K562 (cell line): ENCODE measurements around the gene ASPDH. TPM values are rescaled to one million over a fixed set of nuclear protein-coding genes. Genes with fewer than 3 reads are reported as not detected.

Experiments used
- ATAC-seq: fragments of 200-7000 bp; cut with Tn5 transposase; 3 replicates; pipeline ENCODE4 v1.9.1; 2020; ENCODE audit warnings: moderate library complexity
- BruUV-seq: library from RNA; stranded (reverse); fragments of 400-500 nt; replicated peaks from 2 replicates; lab custom pipeline; 2021; lab: Mats Ljungman, UMichigan
- CTCF ChIA-PET: fragments of 300-600 bp; formaldehyde crosslinking; extraction: SDS; loops from one replicate; lab custom pipeline; 2021; ENCODE audit warnings: low intra/inter-chr PET ratio; lab: Yijun Ruan, JAX
- POLR2A ChIA-PET: fragments of 300-600, 350-650 bp; sonication (Branson Sonifier 250); formaldehyde crosslinking; extraction: SDS; loops from one replicate; lab custom pipeline; 2021; ENCODE audit warnings: antibody characterized with exemption, inconsistent platforms; lab: Yijun Ruan, JAX
- DNase-seq, 4 experiments: peaks; one replicate each; pipeline versions ENCODE4 v3.0.0 to v3.0.0-alpha.2; 2011 to 2018; ENCODE audit warnings: low spot score in 3 of 4, mixed read lengths in 3 of 4; ENCODE audit errors: extremely low read depth in 1 of 4
- FAIRE-seq: peaks from 2 replicates; lab custom pipeline; 2011; peaks lifted over from hg19 to GRCh38; lab: Jason Lieb, UNC
- H2AFZ ChIP-seq: 2 replicates; pipeline ENCODE4 v1.6.0; 2011; ENCODE audit warnings: low read depth, low read length, control low read depth, inconsistent platforms
- H3K27ac ChIP-seq: fragments of 200-600 bp; 3 replicates; pipeline ENCODE4 v1.8.0; 2011; ENCODE audit warnings: low read depth, mild to moderate bottlenecking, control low read depth, inconsistent platforms, low read length, moderate library complexity, mixed read lengths; ENCODE audit errors: extremely low read depth
- H3K27me3 ChIP-seq, 2 experiments: fragments of 300-600 bp in 1 of 2; 2 replicates in 1 of 2; 3 replicates in 1 of 2; pipeline versions ENCODE4 v1.6.0 to v1.8.0; 2011; ENCODE audit warnings: inconsistent platforms in 2 of 2, low read length in 2 of 2, mild to moderate bottlenecking in 1 of 2, mixed read lengths in 1 of 2, moderate library complexity in 1 of 2; ENCODE audit not compliant: control insufficient read depth in 2 of 2, insufficient read depth in 2 of 2
- H3K36me3 ChIP-seq: fragments of 300-600 bp; 3 replicates; pipeline ENCODE4 v1.8.0; 2011; ENCODE audit warnings: mild to moderate bottlenecking, low read length, inconsistent platforms; ENCODE audit not compliant: control insufficient read depth, insufficient read depth
- H3K4me1 ChIP-seq, 2 experiments: fragments of 200-600 bp in 1 of 2; replicated peaks in 1 of 2; 2 replicates in 1 of 2; 3 replicates in 1 of 2; pipeline versions ENCODE4 v1.5.1 to v1.8.0; 2011; ENCODE audit warnings: inconsistent platforms in 2 of 2, low read length in 2 of 2, mild to moderate bottlenecking in 1 of 2, mixed read lengths in 1 of 2, moderate library complexity in 1 of 2; ENCODE audit not compliant: control insufficient read depth in 2 of 2, insufficient read depth in 2 of 2
- H3K4me2 ChIP-seq: 2 replicates; pipeline ENCODE4 v1.6.1; 2011; ENCODE audit warnings: low read length, control low read depth, inconsistent platforms, mixed read lengths; ENCODE audit not compliant: insufficient read depth
- H3K4me3 ChIP-seq: fragments of 200-600 bp; sonication (generic), shearing (Covaris generic); 2 replicates; pipeline ENCODE4 v1.5.1; 2016; ENCODE audit warnings: control low read depth, inconsistent platforms
- H3K79me2 ChIP-seq: fragments of 200-600 bp; 3 replicates; pipeline ENCODE4 v1.8.0; 2011; ENCODE audit warnings: low read length, inconsistent platforms; ENCODE audit not compliant: control insufficient read depth, insufficient read depth
- H3K9ac ChIP-seq, 2 experiments: 2 replicates each; pipeline versions ENCODE4 v1.6.0 to v1.6.1; 2011; ENCODE audit warnings: low read depth in 2 of 2, low read length in 2 of 2, control low read depth in 1 of 2, inconsistent platforms in 1 of 2, mild to moderate bottlenecking in 1 of 2, mixed read lengths in 1 of 2; ENCODE audit not compliant: insufficient read depth in 1 of 2
- H3K9me1 ChIP-seq: one replicate; pipeline ENCODE4 v1.6.0; 2011; ENCODE audit warnings: inconsistent platforms, mild to moderate bottlenecking, low read length, moderate library complexity; ENCODE audit not compliant: control insufficient read depth, insufficient read depth
- H3K9me3 ChIP-seq: replicated peaks from 2 replicates; pipeline ENCODE4 v1.5.1; 2011; ENCODE audit warnings: low read depth, low read length, inconsistent platforms; ENCODE audit not compliant: control insufficient read depth, insufficient read depth
- H4K20me1 ChIP-seq: replicated peaks from 2 replicates; pipeline ENCODE4 v1.6.1; 2011; ENCODE audit warnings: low read length, inconsistent platforms, mixed read lengths; ENCODE audit not compliant: control insufficient read depth, insufficient read depth
- DPF2 ChIP-seq: fragments of 450-650 bp; IDR thresholded peaks from 2 replicates; pipeline ENCODE4 v1.6.1; 2016
- GATA2 ChIP-seq: sonication (generic); formaldehyde crosslinking; IDR thresholded peaks from 2 replicates; pipeline ENCODE4 v1.4.0; 2020; ENCODE audit warnings: mild to moderate bottlenecking, missing genetic modification reagents
- RBM25 ChIP-seq: fragments of 200-400 bp; formaldehyde crosslinking; IDR thresholded peaks from 2 replicates; pipeline ENCODE4 v1.6.1; 2018; ENCODE audit warnings: low read length, low read depth, moderate library complexity; ENCODE audit not compliant: severe bottlenecking
- SAP30 ChIP-seq: fragments of 200-600 bp; sonication (generic); IDR thresholded peaks from 2 replicates; pipeline ENCODE4 v1.6.1; 2012; ENCODE audit warnings: borderline replicate concordance, low read depth, mild to moderate bottlenecking, moderate library complexity, low read length, control low read depth, inconsistent platforms; ENCODE audit not compliant: insufficient read depth, poor library complexity, severe bottlenecking
- SUPT5H ChIP-seq: fragments of 450-650 bp; IDR thresholded peaks from 2 replicates; pipeline ENCODE4 v1.6.1; 2016
- TEAD2 ChIP-seq: fragments of 450-650 bp; IDR thresholded peaks from 2 replicates; pipeline ENCODE4 v1.6.1; 2016; ENCODE audit warnings: missing genetic modification characterization, control low read depth, missing compliant biosample characterization
- ZNF263 ChIP-seq: sonication (generic); formaldehyde crosslinking; IDR thresholded peaks from 2 replicates; pipeline ENCODE4 v1.8.0; 2022; ENCODE audit warnings: mild to moderate bottlenecking, missing genetic modification reagents, borderline replicate concordance
- whole genome bisulfite sequencing: fragments of 100-300 bp; shearing (Covaris generic); methylation state at CpG from one replicate; pipeline ENCODE4 v1.1.6; 2016; ENCODE audit warnings: low coverage, mixed read lengths; ENCODE audit not compliant: insufficient coverage; ENCODE audit errors: missing lambda C conversion rate; 5-methylcytosine and 5-hydroxymethylcytosine counted together
- in situ Hi-C: fragments of 300-500 bp; cut with MboI; formaldehyde crosslinking; loops from 4 replicates; pipeline ENCODE4 v1.15.0; 2018; ENCODE audit warnings: inconsistent platforms, mixed read lengths
- intact Hi-C: fragments of 100-400 bp; cut with micrococcal nuclease; formaldehyde crosslinking; loops from 2 replicates; pipeline ENCODE4 v1.14.2; 2022
- polyA plus RNA-seq, 8 experiments: library from polyadenylated mRNA; depleted of rRNA in 4 of 8; stranded (reverse) in 5 of 8; unstranded in 3 of 8; fragments of >200 nt; fragmentation: Nextera tagmentation in 2 of 8; fragmentation: Illumina TruSeq in 1 of 8; extraction: Ambion mirVana in 2 of 8; extraction: Trizol in 1 of 8; gene quantifications; 2 replicates each; pipeline versions ENCODE4 v1.2.1 to v1.2.3, GENCODE V29; 2011 to 2014; ENCODE audit warnings: inconsistent platforms in 1 of 8, missing spikeins in 1 of 8
- total RNA-seq, 7 experiments: library from RNA; depleted of rRNA in 6 of 7; stranded (reverse); fragments of >200 nt in 6 of 7; fragmentation: Illumina TruSeq in 2 of 7; extraction: Trizol in 2 of 7; gene quantifications; 2 replicates each; pipeline versions ENCODE4 v1.2.1 to v1.2.3, GENCODE V29; 2011 to 2021; ENCODE audit warnings: low replicate concordance in 1 of 7
- TF ChIP-seq, protein P1 (sequence below): fragments of 450-650 bp; IDR thresholded peaks from 2 replicates; pipeline ENCODE4 v1.6.1; 2016
- TF ChIP-seq, protein P2 (sequence below): fragments of 450-650 bp; IDR thresholded peaks from 2 replicates; pipeline ENCODE4 v1.6.1; 2018; ENCODE audit not compliant: partially characterized antibody

ASPDH gene
- total and polyA plus RNA-seq, 9 of the 15 experiments (the other 6 are each of a cell fraction or from before 2014, with no cell fraction given): not detected

DNA sequence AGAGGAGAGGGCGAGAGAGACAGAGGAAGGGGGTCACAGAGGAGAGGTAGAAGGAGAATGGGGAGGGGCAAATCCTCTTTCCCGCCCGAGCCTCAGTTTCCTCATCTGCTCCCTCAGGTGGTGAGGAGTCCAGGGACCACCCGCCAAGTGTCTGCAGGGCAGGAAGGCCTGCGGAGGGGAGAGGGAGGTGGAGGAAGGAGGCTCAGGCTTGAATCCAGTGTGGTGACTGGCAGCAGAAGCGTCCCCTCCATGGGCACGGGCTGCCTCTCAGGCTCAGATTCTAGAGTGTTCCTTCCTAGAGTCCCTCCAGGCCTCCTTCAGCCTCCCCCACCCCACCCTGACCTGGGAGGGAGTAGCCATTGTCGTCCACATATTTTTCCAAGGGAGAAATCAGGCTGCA, 20.5 kb downstream of the ASPDH start:
- POLR2A ChIA-PET: no interaction called here
- Histone ChIP-seq H3K4me3 (no peak overlapping the region), H3K4me2 (no peak overlapping the region), H3K9me3 (no peaks in the 10 kb centered on the region), H2AFZ (no peak overlapping the region), H3K79me2 (no peaks in the 10 kb centered on the region), H3K27me3 (peaks cover 0 to 10% of the 10 kb centered on the region in 2 experiments; a peak in 2 of 5 replicates), H3K36me3 (no peaks in the 10 kb centered on the region), H3K27ac (no peak overlapping the region), H3K9ac (no peak overlapping the region; a peak in 1 of 4 replicates), H3K4me1 (peaks cover 3 to 30% of the 10 kb centered on the region in 2 experiments; a peak in 3 of 5 replicates), H3K9me1 (no peaks in the 10 kb centered on the region), H4K20me1 (no peaks in the 10 kb centered on the region)
- TF ChIP-seq TEAD2 (tag): no peak
- no peak for TF ChIP-seq GATA2 (CRISPR knock-in tag)
- TF ChIP-seq ZNF263 (CRISPR knock-in tag): peak; percentile 82; the same call in 1 of the 2 replicates
- ATAC-seq: no peak
- no peak for FAIRE-seq
- DNase-seq: no peak
- intact Hi-C loops (no loop called here), in situ Hi-C loops (no loop called here)
- CTCF ChIA-PET: no interaction called here
- 29% methylated on average over 5 of the region's 8 CpGs for WGBS
- BruUV-seq: no TSS peak

DNA sequence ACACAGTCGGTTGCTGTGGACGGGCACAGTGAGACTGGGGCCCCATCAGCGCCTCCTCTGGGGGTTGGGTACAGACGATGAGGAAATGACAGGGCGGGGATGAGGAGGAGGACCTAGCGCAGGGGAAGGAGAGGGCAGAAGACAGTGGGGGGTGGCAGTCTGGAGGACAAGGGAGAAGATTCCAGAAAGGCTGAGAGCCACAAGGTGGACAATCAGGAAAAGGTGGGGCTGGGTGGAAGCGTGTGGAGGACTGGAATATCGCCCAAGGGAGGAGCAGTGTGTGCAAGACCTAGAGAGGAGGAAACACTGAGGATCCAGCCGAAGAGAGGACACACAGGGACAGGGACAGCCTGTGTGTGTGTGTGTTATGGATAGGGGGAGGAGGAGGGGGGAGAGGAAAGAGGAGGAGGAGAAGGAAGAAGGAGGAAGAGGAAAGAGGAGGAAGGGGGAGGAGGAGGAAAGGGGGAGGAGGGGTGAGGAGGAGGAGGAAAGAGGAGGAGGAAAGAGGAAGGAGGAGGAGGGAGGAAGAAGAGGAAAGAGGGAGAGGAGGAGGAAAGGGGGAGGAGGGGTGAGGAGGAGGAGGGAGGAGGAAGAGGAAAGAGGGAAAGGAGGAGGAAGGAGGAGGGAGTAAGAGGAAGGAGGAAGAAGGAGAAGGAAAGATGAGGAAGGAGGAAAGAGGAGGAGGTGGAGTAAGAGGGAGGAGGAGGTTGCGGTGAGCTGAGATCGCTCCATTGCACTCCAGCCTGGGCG, 21.2 kb downstream of the ASPDH start:
- peaks cover 3 to 31% of the 10 kb centered on the region in 2 experiments; a peak in 3 of 5 replicates for H3K4me1 ChIP-seq
- H3K4me2 ChIP-seq: peak overlapping the region; percentile 24; the same call in 1 of the 2 replicates
- BruUV-seq: no TSS peak
- FAIRE-seq (peak; percentile 23), ATAC-seq (peak; percentile 87), DNase-seq (peak; percentile 50 to 60 (median 56))
- no peaks in the 10 kb centered on the region for H4K20me1 ChIP-seq
- no peaks in the 10 kb centered on the region; the same call in 1 of the 2 replicates for H3K9me3 ChIP-seq
- no peaks in the 10 kb centered on the region for H3K79me2 ChIP-seq
- no peaks in the 10 kb centered on the region for H3K9me1 ChIP-seq
- in situ Hi-C loops (no loop called here), intact Hi-C loops (no loop called here)
- no peak overlapping the region for H3K27ac ChIP-seq
- CTCF ChIA-PET: interaction anchor here (0.6 kb wide), 1 partner anchor 289 kb away, joined by 3 read pairs; no protein-coding TSS in a partner anchor
- POLR2A ChIA-PET: no interaction called here
- 0 out of 4 replicates have a peak overlapping the region, but pooled peaks of 1 of the 2 experiments have one; percentile 58 for H3K9ac ChIP-seq
- H2AFZ ChIP-seq: no peak overlapping the region
- no peak overlapping the region for H3K4me3 ChIP-seq
- 3% methylated on average over 8 of the region's 12 CpGs for WGBS
- peaks cover 0 to 10% of the 10 kb centered on the region in 2 experiments; a peak in 2 of 5 replicates for H3K27me3 ChIP-seq
- H3K36me3 ChIP-seq: no peaks in the 10 kb centered on the region
- TF ChIP-seq DPF2 (0 out of 2 replicates have a peak, but pooled peaks have one; percentile 8), RBM25 (no peak), SUPT5H (0 out of 2 replicates have a peak, but pooled peaks have one; percentile 11), SAP30 (no peak)
- TF ChIP-seq, protein P1, sequence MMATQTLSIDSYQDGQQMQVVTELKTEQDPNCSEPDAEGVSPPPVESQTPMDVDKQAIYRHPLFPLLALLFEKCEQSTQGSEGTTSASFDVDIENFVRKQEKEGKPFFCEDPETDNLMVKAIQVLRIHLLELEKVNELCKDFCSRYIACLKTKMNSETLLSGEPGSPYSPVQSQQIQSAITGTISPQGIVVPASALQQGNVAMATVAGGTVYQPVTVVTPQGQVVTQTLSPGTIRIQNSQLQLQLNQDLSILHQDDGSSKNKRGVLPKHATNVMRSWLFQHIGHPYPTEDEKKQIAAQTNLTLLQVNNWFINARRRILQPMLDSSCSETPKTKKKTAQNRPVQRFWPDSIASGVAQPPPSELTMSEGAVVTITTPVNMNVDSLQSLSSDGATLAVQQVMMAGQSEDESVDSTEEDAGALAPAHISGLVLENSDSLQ: peak; percentile 54
- TF ChIP-seq, protein P2, sequence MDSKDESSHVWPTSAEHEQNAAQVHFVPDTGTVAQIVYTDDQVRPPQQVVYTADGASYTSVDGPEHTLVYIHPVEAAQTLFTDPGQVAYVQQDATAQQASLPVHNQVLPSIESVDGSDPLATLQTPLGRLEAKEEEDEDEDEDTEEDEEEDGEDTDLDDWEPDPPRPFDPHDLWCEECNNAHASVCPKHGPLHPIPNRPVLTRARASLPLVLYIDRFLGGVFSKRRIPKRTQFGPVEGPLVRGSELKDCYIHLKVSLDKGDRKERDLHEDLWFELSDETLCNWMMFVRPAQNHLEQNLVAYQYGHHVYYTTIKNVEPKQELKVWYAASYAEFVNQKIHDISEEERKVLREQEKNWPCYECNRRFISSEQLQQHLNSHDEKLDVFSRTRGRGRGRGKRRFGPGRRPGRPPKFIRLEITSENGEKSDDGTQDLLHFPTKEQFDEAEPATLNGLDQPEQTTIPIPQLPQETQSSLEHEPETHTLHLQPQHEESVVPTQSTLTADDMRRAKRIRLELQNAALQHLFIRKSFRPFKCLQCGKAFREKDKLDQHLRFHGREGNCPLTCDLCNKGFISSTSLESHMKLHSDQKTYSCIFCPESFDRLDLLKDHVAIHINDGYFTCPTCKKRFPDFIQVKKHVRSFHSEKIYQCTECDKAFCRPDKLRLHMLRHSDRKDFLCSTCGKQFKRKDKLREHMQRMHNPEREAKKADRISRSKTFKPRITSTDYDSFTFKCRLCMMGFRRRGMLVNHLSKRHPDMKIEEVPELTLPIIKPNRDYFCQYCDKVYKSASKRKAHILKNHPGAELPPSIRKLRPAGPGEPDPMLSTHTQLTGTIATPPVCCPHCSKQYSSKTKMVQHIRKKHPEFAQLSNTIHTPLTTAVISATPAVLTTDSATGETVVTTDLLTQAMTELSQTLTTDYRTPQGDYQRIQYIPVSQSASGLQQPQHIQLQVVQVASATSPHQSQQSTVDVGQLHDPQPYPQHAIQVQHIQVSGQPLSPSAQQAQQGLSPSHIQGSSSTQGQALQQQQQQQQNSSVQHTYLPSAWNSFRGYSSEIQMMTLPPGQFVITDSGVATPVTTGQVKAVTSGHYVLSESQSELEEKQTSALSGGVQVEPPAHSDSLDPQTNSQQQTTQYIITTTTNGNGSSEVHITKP: peak; percentile 5
